Activated T-cell treated with anti-CD3 and anti-CD28 coated beads, Interleukin-2, amount 50 U/mL, for 72 hours (primary cell): ENCODE results near the gene LRSAM1. TPM values are rescaled to one million over a fixed set of nuclear protein-coding genes. Genes with fewer than 3 reads are reported as not detected.

ENCODE experiments used
- ATAC-seq, 2 donors: fragments of 150-1000 bp; cut with Tn5 transposase; replicated peaks in 1 of 2; 2 replicates each; pipeline ENCODE4 v1.10.0; 2021; ENCODE audit warnings: moderate library complexity in 2 of 2, mild to moderate bottlenecking in 1 of 2
- DNase-seq, 2 donors: peaks; one replicate each; pipeline ENCODE4 v3.0.0; 2021 to 2022; ENCODE audit warnings: mixed read lengths in 1 of 2
- H3K27ac Mint-ChIP-seq: one replicate; pipeline ENCODE4 v1.8.0; 2022; ENCODE audit warnings: mild to moderate bottlenecking, moderate library complexity, mixed read lengths
- H3K27me3 Mint-ChIP-seq: one replicate; pipeline ENCODE4 v1.8.0; 2022; ENCODE audit warnings: low read depth, mixed read lengths
- H3K36me3 Mint-ChIP-seq, 2 donors: one replicate each; pipeline ENCODE4 v1.8.0; 2022; ENCODE audit warnings: mixed read lengths in 2 of 2, mild to moderate bottlenecking in 1 of 2; ENCODE audit not compliant: insufficient read depth in 2 of 2
- H3K4me1 Mint-ChIP-seq: one replicate; pipeline ENCODE4 v1.8.0; 2022; ENCODE audit warnings: low read depth, mixed read lengths
- H3K4me3 Mint-ChIP-seq, 2 donors: one replicate each; pipeline ENCODE4 v1.8.0; 2022; ENCODE audit warnings: mild to moderate bottlenecking in 2 of 2, mixed read lengths in 2 of 2, moderate library complexity in 2 of 2
- H3K9me3 Mint-ChIP-seq, 2 donors: one replicate each; pipeline ENCODE4 v1.8.0; 2022; ENCODE audit warnings: mixed read lengths in 2 of 2
- total RNA-seq, 2 donors: library from RNA; stranded (reverse); gene quantifications; one replicate each; pipeline ENCODE4 v1.2.3, GENCODE V29; 2022

The LRSAM1 gene
- total RNA-seq: 10 to 100 TPM; 30.5 to 33.8 TPM

DNA sequence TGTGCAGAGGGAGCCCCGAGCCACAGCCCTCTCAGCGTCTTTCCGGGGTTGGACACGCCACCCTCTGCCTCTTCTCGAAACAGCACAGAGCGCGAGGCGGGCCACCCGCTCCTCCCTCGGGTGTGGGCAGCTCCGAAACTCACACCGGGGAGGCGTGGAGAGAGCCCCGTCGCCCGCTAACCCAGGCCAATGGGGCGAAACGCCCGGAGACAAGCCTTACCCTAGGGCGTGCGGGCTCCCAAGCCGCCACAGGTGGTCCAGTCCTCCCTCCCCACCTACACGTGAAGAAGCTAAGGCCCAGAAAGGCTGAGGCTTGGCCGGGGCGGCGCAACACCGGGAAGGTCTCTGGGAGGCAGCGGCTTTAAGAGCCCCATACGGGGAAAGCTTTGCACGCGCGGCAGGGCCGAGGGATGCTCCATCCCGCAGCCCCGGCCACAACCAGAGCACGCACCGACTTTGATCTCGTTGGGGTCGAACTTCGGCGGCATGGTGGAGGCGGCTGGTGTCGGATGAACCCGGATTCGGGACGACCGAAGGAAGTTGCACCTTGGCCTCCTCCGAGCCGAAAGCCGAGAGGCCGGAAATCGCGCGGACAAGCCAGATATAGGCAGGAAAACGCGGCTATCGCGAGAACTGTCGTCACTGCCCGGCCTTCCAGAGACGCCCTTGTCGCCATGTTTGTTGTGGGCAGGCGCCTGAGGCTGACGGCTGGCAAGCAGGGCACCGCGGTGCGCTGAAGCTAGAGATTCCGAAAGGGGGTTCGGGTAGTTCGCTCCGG, at the start of gene LRSAM1, which contains the start of gene RPL12:
Gene LRSAM1 (plus strand): TSS at position 681 of the 778 bp plus-strand sequence. CDS start 3,018 bp downstream, outside the sequence.
Gene RPL12 (minus strand): TSS at position 577 of the 778 bp plus-strand sequence. CDS start 89 bp downstream, at position 488.
- H3K4me1 Mint-ChIP-seq: peaks cover 43% of the 10 kb centered on the region
- peaks cover 35 to 50% of the 10 kb centered on the region in 2 donors for H3K36me3 Mint-ChIP-seq
- peak within 1 kb of the TSS; percentile 91 for H3K27ac Mint-ChIP-seq
- ATAC-seq (peak; percentile 74 to 75), DNase-seq (peak; percentile 98 to 99)
- H3K4me3 Mint-ChIP-seq: peak within 1 kb of the TSS; percentile 91 to 94
- H3K9me3 Mint-ChIP-seq: no peaks in the 10 kb centered on the region
- H3K27me3 Mint-ChIP-seq: no peaks in the 10 kb centered on the region

DNA sequence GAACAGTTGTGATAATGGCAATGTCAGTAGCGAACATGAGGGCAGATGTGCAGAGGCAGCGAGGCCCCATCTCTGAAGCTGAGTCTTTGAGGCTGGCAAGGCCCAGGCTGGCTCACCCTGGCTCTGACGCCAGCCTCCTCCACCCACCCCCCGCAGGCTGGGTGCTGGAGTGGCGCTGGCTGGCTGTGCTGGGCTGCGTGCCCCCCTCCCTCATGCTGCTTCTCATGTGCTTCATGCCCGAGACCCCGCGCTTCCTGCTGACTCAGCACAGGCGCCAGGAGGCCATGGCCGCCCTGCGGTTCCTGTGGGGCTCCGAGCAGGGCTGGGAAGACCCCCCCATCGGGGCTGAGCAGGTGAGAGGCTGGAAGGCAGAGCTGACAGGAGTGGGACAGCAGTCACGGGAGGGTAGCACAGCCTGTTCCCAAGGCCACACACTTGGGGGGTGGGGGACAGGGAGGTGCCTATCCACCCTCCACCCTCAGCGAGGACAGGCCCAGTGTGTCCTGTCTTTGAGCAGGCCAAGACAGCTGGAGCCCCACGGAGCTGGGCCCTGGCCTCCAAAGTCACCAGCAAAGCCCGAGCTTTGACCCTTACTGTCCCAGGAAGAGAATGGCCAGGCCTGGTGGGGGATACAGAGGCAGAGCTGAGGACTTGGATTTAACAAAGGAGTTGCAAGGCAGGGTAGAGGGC, 48.8 kb upstream of the LRSAM1 start:
- DNase-seq (no peak), ATAC-seq (no peak)
- Mint-ChIP-seq H3K4me3 (no peak overlapping the region), H3K9me3 (no peaks in the 10 kb centered on the region), H3K36me3 (no peaks in the 10 kb centered on the region), H3K27me3 (peaks cover 52% of the 10 kb centered on the region), H3K27ac (no peak overlapping the region), H3K4me1 (peaks cover 7% of the 10 kb centered on the region)

DNA sequence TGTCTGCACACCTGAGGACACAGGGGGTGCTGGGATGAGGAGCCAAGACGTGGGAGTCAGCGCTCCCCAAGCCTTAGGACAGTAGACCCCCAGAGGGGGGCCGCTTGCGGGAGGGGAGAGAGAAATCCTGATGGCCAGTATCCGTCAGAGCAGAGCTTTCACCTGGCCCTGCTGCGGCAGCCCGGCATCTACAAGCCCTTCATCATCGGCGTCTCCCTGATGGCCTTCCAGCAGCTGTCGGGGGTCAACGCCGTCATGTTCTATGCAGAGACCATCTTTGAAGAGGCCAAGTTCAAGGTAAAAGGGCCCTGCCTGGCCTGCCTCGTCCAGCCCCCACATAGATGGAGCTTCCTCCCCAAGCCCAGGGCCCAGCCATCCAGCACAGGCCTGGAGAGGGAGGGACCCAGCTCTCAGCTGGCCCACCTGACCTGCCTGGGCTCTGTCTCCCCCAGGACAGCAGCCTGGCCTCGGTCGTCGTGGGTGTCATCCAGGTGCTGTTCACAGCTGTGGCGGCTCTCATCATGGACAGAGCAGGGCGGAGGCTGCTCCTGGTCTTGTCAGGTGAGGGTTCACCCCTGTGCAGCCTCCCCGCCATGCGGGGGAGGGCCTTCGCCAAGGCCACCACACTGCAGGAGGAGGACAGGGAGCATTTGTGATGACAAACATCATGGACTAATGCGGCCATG, 47.7 kb upstream of the LRSAM1 start:
- Mint-ChIP-seq H3K9me3 (no peaks in the 10 kb centered on the region), H3K4me1 (peaks cover under 1% of the 10 kb centered on the region), H3K27me3 (peaks cover 44% of the 10 kb centered on the region), H3K36me3 (no peaks in the 10 kb centered on the region), H3K27ac (no peak overlapping the region), H3K4me3 (no peak overlapping the region)
- DNase-seq (no peak), ATAC-seq (no peak)

DNA sequence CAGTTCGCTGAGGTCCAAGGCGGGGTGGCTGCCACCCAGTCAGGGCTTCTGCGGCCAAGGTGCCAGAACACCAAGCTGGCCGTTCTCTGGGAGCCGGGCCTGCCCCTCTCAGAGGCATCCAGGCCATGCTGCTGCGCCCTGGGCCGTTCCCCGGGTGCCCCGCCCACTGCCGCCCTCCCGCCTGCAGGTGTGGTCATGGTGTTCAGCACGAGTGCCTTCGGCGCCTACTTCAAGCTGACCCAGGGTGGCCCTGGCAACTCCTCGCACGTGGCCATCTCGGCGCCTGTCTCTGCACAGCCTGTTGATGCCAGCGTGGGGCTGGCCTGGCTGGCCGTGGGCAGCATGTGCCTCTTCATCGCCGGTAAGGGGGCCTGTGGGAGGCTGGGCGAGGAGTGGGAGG, 46.7 kb upstream of the LRSAM1 start:
- Mint-ChIP-seq H3K4me1 (no peaks in the 10 kb centered on the region), H3K9me3 (no peaks in the 10 kb centered on the region), H3K4me3 (no peak overlapping the region), H3K36me3 (no peaks in the 10 kb centered on the region), H3K27me3 (peaks cover 38% of the 10 kb centered on the region), H3K27ac (no peak overlapping the region)
- DNase-seq (no peak), ATAC-seq (no peak)

DNA sequence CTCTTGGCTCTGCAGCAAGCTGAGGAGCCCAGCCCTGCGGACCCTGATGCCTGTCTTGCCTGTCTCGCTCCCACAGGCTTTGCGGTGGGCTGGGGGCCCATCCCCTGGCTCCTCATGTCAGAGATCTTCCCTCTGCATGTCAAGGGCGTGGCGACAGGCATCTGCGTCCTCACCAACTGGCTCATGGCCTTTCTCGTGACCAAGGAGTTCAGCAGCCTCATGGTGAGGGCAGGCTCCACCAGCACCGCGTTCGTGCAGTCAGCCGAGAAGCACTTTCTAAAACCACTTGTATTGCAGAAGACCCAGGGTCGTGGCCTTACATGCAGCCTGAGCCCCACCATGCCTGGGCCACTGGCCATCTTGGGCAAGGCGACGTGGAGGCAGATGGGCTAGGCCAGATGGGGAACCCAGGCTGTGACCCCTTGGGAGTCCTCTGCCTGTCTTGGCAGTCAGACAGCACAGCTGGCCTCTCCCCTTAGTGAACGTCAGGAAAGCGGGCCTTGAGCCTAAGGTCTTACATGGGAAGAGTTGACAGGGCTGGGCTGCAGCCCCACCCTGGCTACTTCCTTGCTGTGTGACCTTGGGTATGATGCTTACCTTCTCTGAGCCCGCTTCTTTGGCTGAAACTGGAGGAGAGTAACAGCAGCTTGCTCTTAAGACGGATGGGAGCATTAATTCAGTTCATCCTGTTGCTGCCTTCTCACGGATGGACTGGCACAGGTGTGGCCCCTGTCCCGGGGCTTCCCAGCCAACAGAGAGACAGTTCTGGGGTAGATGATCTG, 45.8 kb upstream of the LRSAM1 start:
- DNase-seq: no peak
- no peaks in the 10 kb centered on the region for H3K36me3 Mint-ChIP-seq
- no peak for ATAC-seq
- H3K4me1 Mint-ChIP-seq: no peaks in the 10 kb centered on the region
- H3K27ac Mint-ChIP-seq: no peak overlapping the region
- no peaks in the 10 kb centered on the region for H3K9me3 Mint-ChIP-seq
- H3K4me3 Mint-ChIP-seq: no peak overlapping the region
- peaks cover 29% of the 10 kb centered on the region for H3K27me3 Mint-ChIP-seq

DNA sequence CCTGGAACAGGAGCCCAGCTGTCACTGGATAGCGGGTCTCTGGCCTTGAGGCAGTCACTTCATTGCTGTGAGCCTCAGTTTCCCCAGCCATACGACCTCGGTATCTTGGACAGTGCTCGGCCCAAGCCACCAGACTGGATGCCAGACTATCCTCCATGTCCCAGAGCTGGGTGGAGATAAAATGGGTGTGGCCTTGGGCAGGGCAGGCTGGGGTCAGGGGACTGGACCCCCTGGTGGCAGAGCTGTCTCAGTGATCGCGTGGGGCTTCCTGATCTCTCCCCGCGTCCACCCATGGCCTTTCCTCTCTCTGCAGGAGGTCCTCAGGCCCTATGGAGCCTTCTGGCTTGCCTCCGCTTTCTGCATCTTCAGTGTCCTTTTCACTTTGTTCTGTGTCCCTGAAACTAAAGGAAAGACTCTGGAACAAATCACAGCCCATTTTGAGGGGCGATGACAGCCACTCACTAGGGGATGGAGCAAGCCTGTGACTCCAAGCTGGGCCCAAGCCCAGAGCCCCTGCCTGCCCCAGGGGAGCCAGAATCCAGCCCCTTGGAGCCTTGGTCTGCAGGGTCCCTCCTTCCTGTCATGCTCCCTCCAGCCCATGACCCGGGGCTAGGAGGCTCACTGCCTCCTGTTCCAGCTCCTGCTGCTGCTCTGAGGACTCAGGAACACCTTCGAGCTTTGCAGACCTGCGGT, 44.4 kb upstream of the LRSAM1 start:
- ATAC-seq: no peak
- no peak overlapping the region for H3K4me3 Mint-ChIP-seq

DNA sequence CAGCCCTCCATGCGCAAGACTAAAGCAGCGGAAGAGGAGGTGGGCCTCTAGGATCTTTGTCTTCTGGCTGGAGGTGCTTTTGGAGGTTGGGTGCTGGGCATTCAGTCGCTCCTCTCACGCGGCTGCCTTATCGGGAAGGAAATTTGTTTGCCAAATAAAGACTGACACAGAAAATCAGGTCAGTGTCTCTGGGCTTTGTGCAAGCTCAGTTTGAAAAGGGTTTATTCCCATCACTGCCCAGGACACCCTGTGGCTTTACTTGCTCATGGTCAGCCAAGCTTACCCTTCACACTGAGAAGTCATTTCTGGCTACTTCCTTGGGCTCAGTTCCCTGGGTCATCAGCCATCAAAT, 43.8 kb upstream of the LRSAM1 start:
- Mint-ChIP-seq H3K9me3 (no peaks in the 10 kb centered on the region), H3K4me3 (no peak overlapping the region), H3K27ac (no peak overlapping the region), H3K36me3 (no peaks in the 10 kb centered on the region), H3K27me3 (peaks cover 31% of the 10 kb centered on the region), H3K4me1 (no peaks in the 10 kb centered on the region)
- no peak for DNase-seq
- ATAC-seq: no peak

More for the DNA sequence above, 44.4 kb upstream of the LRSAM1 start:
- Mint-ChIP-seq H3K27ac (no peak overlapping the region), H3K36me3 (no peaks in the 10 kb centered on the region), H3K27me3 (peaks cover 30% of the 10 kb centered on the region), H3K9me3 (no peaks in the 10 kb centered on the region), H3K4me1 (no peaks in the 10 kb centered on the region)
- no peak for DNase-seq

DNA sequence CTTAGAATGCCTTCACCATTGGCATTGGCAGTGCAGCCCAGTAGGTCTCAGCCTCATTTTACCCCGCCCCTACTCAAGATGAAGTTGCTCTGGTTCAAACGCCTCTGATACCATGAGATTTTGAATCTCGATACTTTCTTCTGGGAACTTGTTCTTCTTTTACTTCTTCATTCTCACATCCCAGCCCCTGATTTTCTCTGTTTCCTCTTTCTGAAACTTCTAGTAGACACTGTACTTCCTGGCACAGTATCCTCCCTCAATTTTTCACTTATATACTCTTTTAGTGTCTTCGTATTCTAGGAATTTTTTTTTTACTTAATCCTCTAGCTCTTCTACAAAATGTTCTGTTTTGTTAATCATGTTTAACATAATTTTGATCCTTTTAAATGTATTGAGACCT, 40.2 kb upstream of the LRSAM1 start:
- no peak for ATAC-seq

DNA sequence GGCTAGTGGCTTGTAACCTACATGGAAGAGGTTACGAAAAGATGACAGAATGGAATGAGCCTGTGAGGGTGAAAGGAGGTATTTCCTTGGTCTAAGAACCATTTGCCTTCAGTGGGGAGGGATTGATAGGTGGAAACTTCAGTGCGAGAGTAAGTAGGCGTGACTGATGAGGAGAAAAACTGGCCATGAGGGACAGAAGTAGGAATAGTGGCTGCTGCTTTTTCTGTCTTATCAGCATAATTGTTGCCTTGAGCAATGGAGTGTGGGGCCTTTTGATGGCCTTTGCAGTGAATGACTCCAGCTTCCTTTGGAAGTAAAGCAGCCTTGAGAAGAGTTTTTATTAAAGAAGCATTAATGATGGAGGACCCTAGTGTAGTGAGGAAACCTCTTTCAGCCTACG, 36.2 kb upstream of the LRSAM1 start:
- peaks cover 5% of the 10 kb centered on the region for H3K4me1 Mint-ChIP-seq
- H3K27ac Mint-ChIP-seq: no peak overlapping the region
- H3K9me3 Mint-ChIP-seq: no peaks in the 10 kb centered on the region
- no peak overlapping the region for H3K4me3 Mint-ChIP-seq
- DNase-seq (no peak), ATAC-seq (no peak)
- H3K36me3 Mint-ChIP-seq: no peaks in the 10 kb centered on the region
- peaks cover 60% of the 10 kb centered on the region for H3K27me3 Mint-ChIP-seq

More for the DNA sequence above, 40.2 kb upstream of the LRSAM1 start:
- Mint-ChIP-seq H3K9me3 (no peaks in the 10 kb centered on the region), H3K4me3 (no peak overlapping the region), H3K27ac (no peak overlapping the region), H3K27me3 (peaks cover 51% of the 10 kb centered on the region), H3K36me3 (no peaks in the 10 kb centered on the region), H3K4me1 (no peaks in the 10 kb centered on the region)
- no peak for DNase-seq

DNA sequence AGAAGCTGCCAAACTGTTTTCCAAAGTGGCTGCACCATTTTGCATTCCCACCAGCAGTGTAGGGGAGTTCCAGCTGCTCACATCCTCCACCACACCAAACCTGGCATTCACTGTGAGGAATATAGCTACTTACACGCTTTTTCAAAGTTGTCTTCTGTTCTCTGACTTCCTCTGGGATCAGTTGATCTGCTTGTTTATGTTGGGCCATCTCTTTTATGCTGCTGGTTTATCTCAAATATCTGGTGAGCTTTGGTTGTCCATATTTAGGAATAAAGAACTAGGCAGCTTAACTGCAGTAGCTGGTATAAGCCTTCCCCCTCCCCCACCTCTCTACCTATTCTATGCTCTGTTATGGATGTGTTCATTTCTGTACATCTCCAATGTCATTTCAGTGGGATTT, 35.7 kb upstream of the LRSAM1 start:
- no peak overlapping the region for H3K4me3 Mint-ChIP-seq
- H3K36me3 Mint-ChIP-seq: no peaks in the 10 kb centered on the region
- peaks cover 5% of the 10 kb centered on the region for H3K4me1 Mint-ChIP-seq
- H3K9me3 Mint-ChIP-seq: no peaks in the 10 kb centered on the region
- H3K27ac Mint-ChIP-seq: no peak overlapping the region
- ATAC-seq: no peak
- no peak for DNase-seq
- H3K27me3 Mint-ChIP-seq: peaks cover 60% of the 10 kb centered on the region

DNA sequence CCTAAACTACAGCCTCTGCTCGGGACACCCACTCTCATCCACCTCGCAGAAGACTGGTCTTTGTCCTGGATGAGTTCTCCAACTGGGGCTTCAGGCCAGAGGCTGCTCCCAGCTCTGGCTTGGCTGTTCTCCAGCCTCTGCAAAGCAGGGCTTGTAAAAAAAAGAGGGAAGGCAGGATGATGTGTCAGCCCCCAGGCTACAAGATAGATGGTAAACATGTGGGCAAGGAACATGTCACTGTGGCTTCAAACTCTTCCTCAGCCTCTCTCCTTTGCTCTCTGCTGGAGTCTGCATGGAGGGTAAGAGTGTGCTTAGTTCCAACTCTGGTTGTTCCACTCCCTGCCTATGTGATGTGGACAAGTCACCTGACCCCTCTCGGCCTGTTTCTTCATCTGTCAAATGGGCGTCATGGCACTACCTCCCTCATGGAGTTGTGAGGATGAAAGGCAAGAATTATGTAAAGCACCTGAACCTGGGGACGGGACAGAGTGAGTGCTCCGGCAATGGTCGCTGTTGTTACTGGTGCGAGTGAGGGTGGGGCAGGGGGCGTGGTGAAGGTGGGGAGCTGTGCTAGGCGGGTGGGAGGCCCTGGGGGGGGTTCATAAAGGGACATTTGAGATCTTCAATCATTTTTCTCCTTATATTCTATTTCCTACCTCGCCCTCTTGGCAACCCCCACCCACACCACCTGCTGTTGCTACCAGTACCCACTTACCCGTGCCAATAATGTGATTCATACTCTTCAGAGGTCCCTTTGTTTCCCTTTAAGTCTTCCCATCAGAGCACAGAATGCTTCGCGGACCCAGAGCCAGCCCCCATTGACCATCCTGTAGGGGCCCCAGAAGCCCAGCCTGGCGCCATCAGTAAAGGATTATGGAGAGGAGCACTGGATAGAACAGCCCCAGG, 33.9 kb upstream of the LRSAM1 start:
- no peak overlapping the region for H3K4me3 Mint-ChIP-seq
- peaks cover 44% of the 10 kb centered on the region for H3K27me3 Mint-ChIP-seq
- no peak for ATAC-seq
- H3K36me3 Mint-ChIP-seq: no peaks in the 10 kb centered on the region
- H3K9me3 Mint-ChIP-seq: no peaks in the 10 kb centered on the region
- no peak overlapping the region for H3K27ac Mint-ChIP-seq
- no peak for DNase-seq
- peaks cover 5% of the 10 kb centered on the region for H3K4me1 Mint-ChIP-seq
